Measurements from ENCODE around the gene ZNF592.

- TF ChIP-seq CTCF (IDR thresholded peaks at IDR 0.05) (no peak), POLR2A (IDR thresholded peaks at IDR 0.05) (no peak), POLR2AphosphoS5 (IDR thresholded peaks at IDR 0.05) (no peak)
These were observed 86.6 kb downstream of the ZNF592 start for GRCh38 chr15:84834969-84835368.

Data from transverse colon (tissue), 4 donors.